Measurements from ENCODE around the gene DOCK4. TPM values are rescaled to one million over a fixed set of nuclear protein-coding genes. Genes with fewer than 3 reads are reported as not detected.

DOCK4 gene
- total RNA-seq, 1 donor from 2014 or later, result 43.5 TPM

DNA sequence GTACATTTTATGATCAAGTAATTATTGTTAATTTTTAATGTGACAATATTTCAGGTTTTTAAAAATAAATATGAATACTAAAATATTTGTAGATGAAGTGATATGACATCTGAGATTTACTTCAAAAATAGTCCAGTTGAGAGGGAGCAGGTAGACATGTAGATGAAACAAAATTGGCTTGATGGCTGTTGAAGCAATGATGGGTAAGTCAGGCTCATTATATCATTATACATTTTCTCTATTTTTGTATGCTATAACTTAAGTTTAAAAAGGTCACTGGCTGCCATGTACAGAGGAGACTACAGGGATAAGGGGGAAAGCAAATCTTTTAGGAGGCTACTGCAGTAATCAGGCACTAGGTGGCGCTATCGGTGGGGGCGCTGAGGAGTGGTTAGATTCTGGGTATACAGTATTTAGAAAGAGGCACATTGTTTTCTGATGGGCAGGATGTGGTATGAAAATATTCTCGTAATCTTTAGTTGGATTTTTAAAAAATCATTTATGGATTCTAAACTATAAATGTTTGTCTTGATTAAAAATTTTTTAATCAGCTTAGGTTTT, 454.1 kb downstream of the DOCK4 start:
- TF ChIP-seq, protein P1, sequence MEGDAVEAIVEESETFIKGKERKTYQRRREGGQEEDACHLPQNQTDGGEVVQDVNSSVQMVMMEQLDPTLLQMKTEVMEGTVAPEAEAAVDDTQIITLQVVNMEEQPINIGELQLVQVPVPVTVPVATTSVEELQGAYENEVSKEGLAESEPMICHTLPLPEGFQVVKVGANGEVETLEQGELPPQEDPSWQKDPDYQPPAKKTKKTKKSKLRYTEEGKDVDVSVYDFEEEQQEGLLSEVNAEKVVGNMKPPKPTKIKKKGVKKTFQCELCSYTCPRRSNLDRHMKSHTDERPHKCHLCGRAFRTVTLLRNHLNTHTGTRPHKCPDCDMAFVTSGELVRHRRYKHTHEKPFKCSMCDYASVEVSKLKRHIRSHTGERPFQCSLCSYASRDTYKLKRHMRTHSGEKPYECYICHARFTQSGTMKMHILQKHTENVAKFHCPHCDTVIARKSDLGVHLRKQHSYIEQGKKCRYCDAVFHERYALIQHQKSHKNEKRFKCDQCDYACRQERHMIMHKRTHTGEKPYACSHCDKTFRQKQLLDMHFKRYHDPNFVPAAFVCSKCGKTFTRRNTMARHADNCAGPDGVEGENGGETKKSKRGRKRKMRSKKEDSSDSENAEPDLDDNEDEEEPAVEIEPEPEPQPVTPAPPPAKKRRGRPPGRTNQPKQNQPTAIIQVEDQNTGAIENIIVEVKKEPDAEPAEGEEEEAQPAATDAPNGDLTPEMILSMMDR (IDR thresholded peaks at IDR 0.05), result peak; percentile 35 to 58 (median 44)
- no peaks in the 10 kb centered on the region for H3K27me3 ChIP-seq
- H3K36me3 ChIP-seq, result no peaks in the 10 kb centered on the region
- H3K27ac ChIP-seq, result no peak overlapping the region
- no peak overlapping the region for H3K4me3 ChIP-seq
- intact Hi-C loops (cut with DNase I), result no loop called here
- peaks cover 0 to 4% of the 10 kb centered on the region in 2 donors for H3K4me1 ChIP-seq
- H3K9me3 ChIP-seq, result no peaks in the 10 kb centered on the region
- no peak for DNase-seq (ENCODE audit: low spot score in 2 of 2)

DNA sequence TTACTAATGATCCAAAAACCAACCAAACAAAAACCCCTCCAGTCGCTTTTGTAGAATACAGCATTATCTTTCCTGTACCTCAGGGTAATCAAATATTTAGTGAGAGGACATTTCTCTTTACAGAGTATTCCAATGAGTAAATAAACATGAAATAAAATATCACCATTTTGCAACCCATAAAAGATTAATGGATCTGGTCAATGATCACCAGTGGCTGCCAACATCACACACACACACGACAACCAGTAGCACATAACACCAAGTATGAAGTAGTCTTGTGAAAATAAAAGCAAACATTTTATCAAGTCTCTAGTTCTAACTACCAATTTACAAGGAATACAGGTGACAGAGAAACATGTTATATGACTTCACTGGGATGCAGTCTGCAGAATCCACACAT, 455.3 kb downstream of the DOCK4 start:
- Histone ChIP-seq H3K27me3 (no peaks in the 10 kb centered on the region), H3K4me3 (no peak overlapping the region), H3K9me3 (no peaks in the 10 kb centered on the region), H3K36me3 (no peaks in the 10 kb centered on the region), H3K4me1 (peaks cover 0 to 4% of the 10 kb centered on the region in 2 donors), H3K27ac (no peak overlapping the region)
- intact Hi-C loops (cut with DNase I), result no loop called here
- TF ChIP-seq, protein P1 (IDR thresholded peaks at IDR 0.05), result no peak
- no peak for DNase-seq (ENCODE audit: low spot score in 2 of 2)

DNA sequence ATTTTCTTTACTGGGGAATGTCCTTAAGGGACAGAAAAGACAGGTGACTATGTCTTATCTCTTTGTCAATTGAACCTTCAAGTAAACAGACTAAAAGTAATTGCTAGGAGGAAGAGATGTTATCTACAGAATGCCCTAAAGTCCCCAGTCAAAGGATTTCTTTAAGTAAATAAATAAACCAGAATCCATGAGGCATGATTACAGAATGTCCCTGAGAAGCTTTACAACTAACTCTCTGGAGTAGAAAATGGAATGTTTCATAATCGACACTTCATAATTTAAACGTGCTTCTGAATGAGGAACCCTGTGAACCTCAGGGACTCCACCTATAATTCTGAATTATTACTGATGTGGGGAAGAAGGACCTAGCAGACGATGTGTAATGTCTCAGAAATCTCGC, 456.0 kb downstream of the DOCK4 start:
- Histone ChIP-seq H3K9me3 (no peaks in the 10 kb centered on the region), H3K27ac (no peak overlapping the region), H3K4me1 (peaks cover 0 to 4% of the 10 kb centered on the region in 2 donors), H3K4me3 (no peak overlapping the region), H3K27me3 (no peaks in the 10 kb centered on the region), H3K36me3 (no peaks in the 10 kb centered on the region)
- TF ChIP-seq, protein P1 (IDR thresholded peaks at IDR 0.05), result no peak
- no peak for DNase-seq (ENCODE audit: low spot score in 2 of 2)
- intact Hi-C loops (cut with DNase I), result no loop called here

DNA sequence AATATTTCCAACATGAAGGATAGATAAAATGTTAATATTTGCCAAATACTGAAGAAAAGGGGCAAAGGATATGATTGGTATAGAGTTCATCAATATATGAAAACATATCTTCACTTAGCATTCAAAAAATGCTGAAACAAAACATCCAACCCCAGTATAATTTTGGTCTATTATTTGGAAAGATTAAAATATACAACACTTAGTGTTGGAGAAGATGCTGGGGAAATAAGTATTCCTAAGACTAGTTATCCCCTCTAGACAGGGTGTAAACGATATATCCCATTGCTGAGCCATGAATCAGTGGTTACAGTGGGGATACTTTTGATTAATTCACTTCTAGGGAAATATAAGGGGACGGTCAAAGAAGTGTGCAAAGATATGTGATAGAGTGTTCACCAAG, 456.6 kb downstream of the DOCK4 start:
- intact Hi-C loops (cut with DNase I), result no loop called here
- Histone ChIP-seq H3K9me3 (no peaks in the 10 kb centered on the region), H3K36me3 (no peaks in the 10 kb centered on the region), H3K4me1 (peaks cover 0 to under 1% of the 10 kb centered on the region in 2 donors), H3K27ac (no peak overlapping the region), H3K4me3 (no peak overlapping the region), H3K27me3 (no peaks in the 10 kb centered on the region)
- TF ChIP-seq, protein P1 (IDR thresholded peaks at IDR 0.05), result no peak
- DNase-seq (ENCODE audit: low spot score in 2 of 2), result no peak

DNA sequence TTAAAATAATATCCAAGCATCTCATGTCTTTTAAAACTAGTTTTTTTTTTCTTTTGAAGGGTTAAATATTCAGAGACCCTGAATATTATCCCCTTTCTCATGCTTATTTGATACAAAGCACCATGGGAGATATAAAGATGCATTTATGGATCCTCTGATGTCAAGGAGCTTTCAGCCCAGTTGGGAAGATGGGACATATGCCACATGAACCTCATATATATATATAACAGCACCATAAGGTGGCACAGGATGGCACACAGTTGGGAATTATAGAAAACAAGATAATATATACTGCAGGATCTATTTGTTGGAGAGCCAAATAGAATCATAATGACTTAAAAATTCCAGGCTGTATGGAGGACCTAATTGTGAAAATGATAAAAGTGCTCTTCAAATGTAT, 458.5 kb downstream of the DOCK4 start:
- intact Hi-C loops (cut with DNase I), result no loop called here
- peaks cover 0 to 4% of the 10 kb centered on the region in 2 donors for H3K36me3 ChIP-seq
- no peaks in the 10 kb centered on the region for H3K4me1 ChIP-seq
- no peak overlapping the region for H3K27ac ChIP-seq
- H3K9me3 ChIP-seq, result no peaks in the 10 kb centered on the region
- no peak for DNase-seq (ENCODE audit: low spot score in 2 of 2)
- H3K4me3 ChIP-seq, result no peak overlapping the region
- H3K27me3 ChIP-seq, result no peaks in the 10 kb centered on the region
- TF ChIP-seq, protein P1 (IDR thresholded peaks at IDR 0.05), result no peak

DNA sequence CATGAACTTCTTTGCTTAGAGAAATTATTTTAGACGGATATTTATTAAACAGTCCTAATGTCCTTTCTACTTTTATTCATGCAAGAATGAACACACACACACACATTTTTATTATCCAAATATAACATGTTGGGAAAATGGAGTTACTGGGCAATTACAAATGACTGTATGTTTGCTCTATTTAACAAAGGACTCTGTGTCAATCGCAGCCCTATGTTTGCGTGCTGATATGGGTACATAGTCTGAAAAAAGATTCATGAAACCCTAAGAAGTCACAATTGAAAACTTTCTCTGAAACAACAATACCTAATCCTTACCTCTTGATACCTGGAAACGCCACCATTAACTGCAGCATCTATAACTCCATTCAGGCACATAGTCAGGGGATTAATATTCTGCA, 459.2 kb downstream of the DOCK4 start:
- Histone ChIP-seq H3K36me3 (peaks cover 0 to 4% of the 10 kb centered on the region in 2 donors), H3K4me1 (no peaks in the 10 kb centered on the region), H3K9me3 (no peaks in the 10 kb centered on the region), H3K27ac (no peak overlapping the region), H3K4me3 (no peak overlapping the region), H3K27me3 (no peaks in the 10 kb centered on the region)
- DNase-seq (ENCODE audit: low spot score in 2 of 2), result no peak
- TF ChIP-seq, protein P1 (IDR thresholded peaks at IDR 0.05), result no peak
- intact Hi-C loops (cut with DNase I), result no loop called here
